HG03432 (cell line): ENCODE results near the gene INPP4B.

Experiments used
- ATAC-seq: cut with Tn5 transposase; IDR thresholded peaks from one replicate; pipeline ENCODE4 v1.9.1; 2021; ENCODE audit warnings: mild to moderate bottlenecking, moderate library complexity; ENCODE audit not compliant: unreplicated experiment

The INPP4B gene

DNA sequence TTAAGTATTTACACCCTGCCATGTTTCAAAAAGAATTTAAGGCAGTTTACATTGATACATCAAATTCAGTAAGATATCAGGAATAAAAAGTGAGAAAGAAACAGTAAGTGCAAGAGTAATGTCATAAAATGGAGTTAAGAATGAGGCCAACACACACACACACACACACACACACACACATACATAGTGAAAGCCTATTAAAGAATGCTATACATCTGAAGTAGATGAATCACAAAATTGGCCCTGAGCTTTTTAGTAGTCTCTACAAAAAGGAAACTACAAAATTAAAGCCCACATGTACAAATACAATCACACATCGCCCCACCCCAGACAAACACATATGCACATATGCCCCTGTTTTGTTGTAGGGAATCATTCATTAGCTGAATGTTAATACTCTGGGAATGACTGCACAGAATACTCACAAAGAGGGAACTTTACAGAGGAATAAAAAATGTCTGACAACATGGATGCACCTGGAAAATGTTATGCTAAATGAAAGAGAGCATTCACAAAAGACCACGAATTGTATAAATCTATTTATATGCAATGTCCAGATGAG, 780.9 kb downstream of the INPP4B start:
- ATAC-seq, result no peak

DNA sequence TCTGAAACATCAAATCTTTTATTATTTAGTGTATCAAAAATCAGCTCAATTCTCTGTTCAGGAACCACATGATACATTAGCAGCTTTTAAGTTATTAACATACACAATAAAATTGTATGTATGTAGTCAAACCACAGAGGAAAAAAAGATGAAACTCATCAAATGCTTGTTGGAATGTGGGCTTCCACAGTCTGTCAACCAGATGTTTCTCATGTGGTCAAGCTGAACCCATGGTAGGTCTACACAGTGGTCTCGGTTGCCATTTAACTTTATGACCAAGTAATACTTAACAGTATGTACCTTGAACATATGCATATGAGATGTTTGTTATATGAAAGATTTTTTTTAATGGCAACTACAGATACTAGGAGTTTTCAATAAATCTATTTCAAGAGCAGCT, 781.9 kb downstream of the INPP4B start:
- ATAC-seq, result no peak

- no peak for ATAC-seq
Measured at GRCh38 chr4:142045996-142046395, 800.1 kb downstream of the INPP4B start.

DNA sequence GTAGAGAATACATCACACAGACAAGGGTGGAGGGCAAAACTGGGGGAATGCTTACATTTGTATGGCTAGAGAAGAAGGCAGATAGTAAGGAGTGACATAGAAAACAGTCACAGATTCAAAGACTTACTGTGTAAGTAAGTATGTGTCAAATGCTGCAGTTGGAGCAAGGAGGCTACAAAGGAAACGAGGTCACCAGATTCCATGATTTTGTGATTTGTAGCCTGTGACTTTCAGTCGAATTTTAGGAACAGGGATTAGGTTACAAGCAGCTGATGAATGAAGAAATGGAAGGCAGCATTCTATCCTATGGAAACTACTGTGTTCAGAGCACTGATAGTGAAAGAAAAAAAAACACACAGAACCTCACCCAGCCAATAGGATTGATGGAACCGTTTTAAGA, 801.8 kb downstream of the INPP4B start:
- no peak for ATAC-seq

GRCh38 chr4:142043509-142043908, 802.6 kb downstream of the INPP4B start:
- no peak for ATAC-seq

- no peak for ATAC-seq
Measured at GRCh38 chr4:142041788-142042187, 804.3 kb downstream of the INPP4B start.

- ATAC-seq, result no peak
Measured at GRCh38 chr4:142040043-142040442, 806.1 kb downstream of the INPP4B start.

GRCh38 chr4:142036795-142037583, 809.1 kb downstream of the INPP4B start:
- ATAC-seq, result no peak

DNA sequence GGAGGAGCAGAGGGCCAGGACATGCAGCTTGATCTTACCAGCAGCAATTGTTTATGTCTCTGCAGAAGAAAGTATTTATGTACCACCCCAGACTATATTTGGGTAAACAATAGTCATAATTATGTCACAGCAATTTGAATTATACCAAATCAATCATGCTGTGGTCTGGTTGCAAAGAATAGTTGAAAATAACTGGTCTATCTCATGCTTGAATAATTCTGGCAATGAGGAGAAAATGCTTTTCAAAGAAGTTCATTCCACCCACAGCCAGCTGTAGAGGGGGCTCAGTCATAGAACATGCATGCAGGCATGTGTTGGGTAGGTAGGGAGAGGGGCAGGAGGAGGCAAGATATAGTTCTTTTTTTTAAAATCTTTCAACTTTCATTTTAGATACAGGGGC, 810.5 kb downstream of the INPP4B start:
- ATAC-seq, result no peak

DNA sequence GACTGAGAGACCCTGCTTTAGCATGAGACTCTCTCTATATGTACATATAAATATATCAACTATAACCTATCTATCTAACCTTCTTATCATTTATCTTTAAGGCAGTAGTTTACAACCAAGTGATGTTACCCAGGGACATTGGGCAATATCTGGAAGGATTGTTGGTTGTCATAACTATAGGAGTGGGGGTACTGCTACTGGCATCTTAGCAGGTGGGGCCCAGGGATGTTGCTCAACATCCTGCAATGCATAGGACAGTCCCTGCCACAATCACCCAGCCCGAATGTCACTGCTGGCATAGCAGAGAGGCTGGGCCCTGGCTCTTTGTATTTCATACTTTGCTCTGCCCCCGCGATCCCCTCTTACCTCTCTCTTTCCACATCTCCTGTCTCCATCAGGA, 812.0 kb downstream of the INPP4B start:
- ATAC-seq, result no peak

GRCh38 chr4:142030010-142030409, 816.1 kb downstream of the INPP4B start:
- no peak for ATAC-seq

DNA sequence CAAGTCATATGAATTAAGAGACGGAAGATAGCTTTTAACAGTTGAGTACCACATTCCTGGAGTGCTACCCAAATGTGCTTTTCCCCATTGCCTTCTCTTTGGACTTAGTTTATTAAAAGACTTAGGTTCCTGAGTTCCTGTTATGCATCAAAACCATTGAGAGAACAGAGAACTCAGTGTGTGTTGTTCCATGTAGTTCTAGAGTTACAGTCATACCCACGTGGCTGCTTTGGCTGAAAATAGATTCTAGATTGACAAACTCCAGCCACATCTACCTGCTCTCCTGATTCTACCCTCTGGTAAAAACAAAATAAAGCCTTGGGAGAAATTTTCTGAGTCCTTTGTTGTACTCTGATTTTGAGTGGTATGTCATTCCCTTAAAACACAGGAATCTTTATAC, 824.3 kb downstream of the INPP4B start:
- no peak for ATAC-seq

- ATAC-seq, result no peak
Measured at GRCh38 chr4:142021181-142021580, 824.9 kb downstream of the INPP4B start.

GRCh38 chr4:142016031-142016430, 830.1 kb downstream of the INPP4B start:
- peak; percentile 64 for ATAC-seq

DNA sequence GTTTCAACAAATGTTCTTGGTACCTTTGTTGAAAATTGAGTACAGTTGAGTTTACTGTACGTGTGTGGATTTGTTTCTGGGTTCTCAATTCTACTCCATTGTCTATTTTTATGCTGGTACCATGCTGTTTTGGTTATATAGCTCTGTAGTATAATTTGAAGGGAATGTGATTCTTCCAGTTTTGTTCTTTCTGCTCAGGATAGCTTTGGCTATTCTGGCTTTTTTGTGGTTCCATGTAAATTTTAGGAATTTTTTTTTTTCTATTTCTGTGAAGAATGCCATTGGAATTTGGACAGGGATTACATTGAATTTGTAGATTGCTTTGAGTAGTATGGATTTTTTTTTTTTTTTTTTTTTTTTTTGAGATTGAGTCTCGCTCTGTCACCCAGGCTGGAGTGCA, 836.4 kb downstream of the INPP4B start:
- ATAC-seq, result no peak

GRCh38 chr4:142005519-142005918, 840.6 kb downstream of the INPP4B start:
- ATAC-seq, result no peak

GRCh38 chr4:141999446-142000143, 846.5 kb downstream of the INPP4B start:
- ATAC-seq, result no peak

GRCh38 chr4:141995056-141995455, 851.0 kb downstream of the INPP4B start:
- ATAC-seq, result no peak

DNA sequence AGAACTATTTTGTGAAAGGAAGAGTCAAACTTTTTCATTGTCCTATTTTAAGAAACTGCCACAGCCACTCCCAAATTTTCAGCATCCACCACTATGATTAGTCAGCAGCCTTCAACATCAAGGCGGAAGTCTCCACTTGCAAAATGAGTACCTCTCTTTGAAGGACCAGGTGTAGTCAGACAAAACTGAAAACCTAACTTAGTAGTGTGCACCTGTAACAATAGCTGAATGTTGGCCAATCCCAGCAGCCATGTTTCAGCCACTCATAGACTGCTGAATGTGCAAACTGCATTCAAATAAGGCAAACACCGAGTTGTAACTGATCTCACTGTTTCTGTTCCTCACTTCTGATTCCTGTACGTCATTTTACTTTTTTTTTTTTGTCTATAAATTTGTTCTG, 868.7 kb downstream of the INPP4B start:
- ATAC-seq, result peak; percentile 69
